HG03025 (cell line): ENCODE measurements around the gene CTSW.

Experiments
- ATAC-seq: cut with Tn5 transposase; IDR thresholded peaks from one replicate; pipeline ENCODE4 v1.9.1; 2021; ENCODE audit warnings: mild to moderate bottlenecking, moderate library complexity; ENCODE audit not compliant: unreplicated experiment, low FRiP score

CTSW gene

GRCh38 chr11:65854852-65855837 is 24.5 kb upstream of the CTSW start:
- ATAC-seq = no peak

- no peak for ATAC-seq
These were observed 23.7 kb upstream of the CTSW start for GRCh38 chr11:65855927-65856363.

GRCh38 chr11:65856689-65857499 is 22.7 kb upstream of the CTSW start:
- peak; percentile 30 for ATAC-seq

GRCh38 chr11:65857500-65857852 is 22.2 kb upstream of the CTSW start:
- peak; percentile 1 for ATAC-seq

- ATAC-seq = peak; percentile 44
These were observed 21.6 kb upstream of the CTSW start, which contains the start of gene CFL1 for GRCh38 chr11:65857853-65858680. TSS of gene CFL1 (minus strand) at chr11:65858180. CDS start at chr11:65858099, 81 bp downstream.

- no peak for ATAC-seq
These were observed 21.0 kb upstream of the CTSW start for GRCh38 chr11:65858681-65859087.

- peak; percentile 36 for ATAC-seq
These were observed 20.4 kb upstream of the CTSW start for GRCh38 chr11:65859095-65859811.

GRCh38 chr11:65859812-65860277 is 19.8 kb upstream of the CTSW start:
- no peak for ATAC-seq

GRCh38 chr11:65860278-65861164 is 19.1 kb upstream of the CTSW start, which contains the start of gene MUS81:
TSS of gene MUS81 (plus strand) at chr11:65860433. CDS start at chr11:65860754, 321 bp downstream.
- peak; percentile 26 for ATAC-seq

- no peak for ATAC-seq
These were observed 18.5 kb upstream of the CTSW start for GRCh38 chr11:65861165-65861505.

- ATAC-seq = no peak
These were observed 18.0 kb upstream of the CTSW start for GRCh38 chr11:65861533-65862183.

- ATAC-seq = no peak
These were observed 17.4 kb upstream of the CTSW start for GRCh38 chr11:65862191-65862735.

- ATAC-seq = no peak
These were observed 16.4 kb upstream of the CTSW start for GRCh38 chr11:65862941-65863888.

GRCh38 chr11:65863889-65864705 is 15.5 kb upstream of the CTSW start:
- ATAC-seq = no peak

- ATAC-seq = no peak
These were observed 14.7 kb upstream of the CTSW start for GRCh38 chr11:65864706-65865471.
